ENCODE measurements around the gene HEATR5A. TPM values are rescaled to one million over a fixed set of nuclear protein-coding genes. Genes with fewer than 3 reads are reported as not detected.

Gene HEATR5A
- polyA plus RNA-seq, 1 of the 3 experiments (the other 2 are of a cell fraction): 7.1 TPM

DNA sequence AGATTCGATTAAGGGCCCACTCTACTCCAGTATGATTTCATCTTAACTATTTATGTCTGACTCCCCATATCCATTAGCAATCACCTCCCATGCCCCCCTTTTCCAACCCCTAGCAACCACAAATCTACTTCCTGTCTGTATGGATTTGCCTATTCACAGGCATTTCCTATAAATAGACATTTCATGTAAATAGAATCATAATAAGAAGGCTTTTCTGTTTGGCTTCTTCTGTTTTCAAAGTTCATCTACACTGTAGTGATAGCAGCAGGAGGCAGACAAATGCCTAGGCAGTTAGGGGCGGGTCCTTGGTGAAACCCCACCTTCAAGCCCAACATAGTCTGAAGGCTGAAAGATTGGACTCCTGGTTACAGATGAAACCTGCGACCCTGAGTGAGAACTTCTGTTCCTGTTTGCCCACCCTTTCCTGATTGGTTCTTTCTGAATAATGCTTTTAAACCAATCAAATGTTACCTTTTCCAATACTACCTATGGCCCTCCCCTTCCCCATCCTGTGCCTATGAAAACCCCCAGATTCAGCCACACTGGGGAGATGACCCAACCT lies 150.6 kb downstream of the HEATR5A start (continued):
- TF ChIP-seq, protein P1, sequence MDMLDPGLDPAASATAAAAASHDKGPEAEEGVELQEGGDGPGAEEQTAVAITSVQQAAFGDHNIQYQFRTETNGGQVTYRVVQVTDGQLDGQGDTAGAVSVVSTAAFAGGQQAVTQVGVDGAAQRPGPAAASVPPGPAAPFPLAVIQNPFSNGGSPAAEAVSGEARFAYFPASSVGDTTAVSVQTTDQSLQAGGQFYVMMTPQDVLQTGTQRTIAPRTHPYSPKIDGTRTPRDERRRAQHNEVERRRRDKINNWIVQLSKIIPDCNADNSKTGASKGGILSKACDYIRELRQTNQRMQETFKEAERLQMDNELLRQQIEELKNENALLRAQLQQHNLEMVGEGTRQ (IDR thresholded peaks at IDR 0.05; ENCODE audit: borderline replicate concordance, low read depth, low read length): no peak
- TF ChIP-seq NFIC (IDR thresholded peaks at IDR 0.05; ENCODE audit: borderline replicate concordance) (no peak), NRF1 (IDR thresholded peaks at IDR 0.05; ENCODE audit: low read depth, low read length) (no peak)

DNA sequence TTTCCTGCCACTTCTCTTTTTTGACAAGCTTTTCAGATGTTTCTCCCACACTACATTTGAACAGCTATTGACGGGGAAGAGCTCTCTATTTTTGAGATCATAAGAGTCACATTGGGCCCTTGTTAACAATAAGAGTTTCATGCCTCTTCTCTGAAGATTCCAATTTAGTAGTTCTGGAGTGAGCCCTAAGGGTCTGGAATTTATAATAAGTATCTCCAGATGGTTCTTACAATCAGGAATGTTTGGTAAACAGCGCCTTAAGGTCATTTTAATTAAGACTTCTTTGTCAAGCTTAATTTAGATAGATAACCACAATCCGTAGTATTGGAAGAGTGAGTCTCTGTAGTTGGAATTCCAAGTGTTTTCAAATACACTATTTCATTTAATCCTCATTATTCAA lies 152.1 kb downstream of the HEATR5A start:
- H3F3A ChIP-seq (replicated peaks; ENCODE audit: insufficient read depth): peaks cover 8% of the 10 kb centered on the region
- H3K4me1 ChIP-seq (ENCODE audit: control insufficient read depth in 1 of 2, insufficient read depth in 2 of 2, low read depth in 1 of 2, low read length in 1 of 2): peaks cover 0 to 7% of the 10 kb centered on the region in 2 experiments; a peak in 2 of 4 replicates
- no peaks in the 10 kb centered on the region for H3K79me2 ChIP-seq (ENCODE audit: insufficient read depth)
- ChIA-PET CTCF (interaction anchor here (0.6 kb wide), 1 partner anchor 62 kb away, joined by 3 read pairs; no protein-coding TSS in a partner anchor), POLR2A (no interaction called here)
- H3K27ac ChIP-seq (ENCODE audit: low read depth in 2 of 2, low read length in 1 of 2): no peak overlapping the region
- no peaks in the 10 kb centered on the region for H3K27me3 ChIP-seq (ENCODE audit: insufficient read depth)
- H3K4me2 ChIP-seq: no peak overlapping the region
- no peak for DNase-seq
- no peaks in the 10 kb centered on the region for H3K9me3 ChIP-seq
- H3K36me3 ChIP-seq (replicated peaks in 1 of 2; ENCODE audit: control insufficient read depth in 1 of 2, insufficient read depth in 2 of 2, low read length in 1 of 2): no peaks in the 10 kb centered on the region
- no peak overlapping the region for H3K4me3 ChIP-seq (ENCODE audit: low read depth in 2 of 2, low read length in 1 of 2)
- TF ChIP-seq FOXJ3 (CRISPR knock-in tag; IDR thresholded peaks at IDR 0.05) (no peak), RAD21 (IDR thresholded peaks at IDR 0.05; ENCODE audit: low read length) (no peak), EZH2phosphoT487 (IDR thresholded peaks at IDR 0.05; ENCODE audit: borderline replicate concordance, low read depth) (no peak), SMC3 (IDR thresholded peaks at IDR 0.05; ENCODE audit: low read depth, low read length) (no peak), MEF2A (IDR thresholded peaks at IDR 0.05; ENCODE audit: borderline replicate concordance, low read depth) (no peak), YY1 (IDR thresholded peaks at IDR 0.05; ENCODE audit: low read depth) (no peak), TAF1 (IDR thresholded peaks at IDR 0.05; ENCODE audit: borderline replicate concordance, low read depth, low read length) (no peak), NRF1 (IDR thresholded peaks at IDR 0.05; ENCODE audit: low read depth, low read length) (no peak)
- TF ChIP-seq, protein P2, sequence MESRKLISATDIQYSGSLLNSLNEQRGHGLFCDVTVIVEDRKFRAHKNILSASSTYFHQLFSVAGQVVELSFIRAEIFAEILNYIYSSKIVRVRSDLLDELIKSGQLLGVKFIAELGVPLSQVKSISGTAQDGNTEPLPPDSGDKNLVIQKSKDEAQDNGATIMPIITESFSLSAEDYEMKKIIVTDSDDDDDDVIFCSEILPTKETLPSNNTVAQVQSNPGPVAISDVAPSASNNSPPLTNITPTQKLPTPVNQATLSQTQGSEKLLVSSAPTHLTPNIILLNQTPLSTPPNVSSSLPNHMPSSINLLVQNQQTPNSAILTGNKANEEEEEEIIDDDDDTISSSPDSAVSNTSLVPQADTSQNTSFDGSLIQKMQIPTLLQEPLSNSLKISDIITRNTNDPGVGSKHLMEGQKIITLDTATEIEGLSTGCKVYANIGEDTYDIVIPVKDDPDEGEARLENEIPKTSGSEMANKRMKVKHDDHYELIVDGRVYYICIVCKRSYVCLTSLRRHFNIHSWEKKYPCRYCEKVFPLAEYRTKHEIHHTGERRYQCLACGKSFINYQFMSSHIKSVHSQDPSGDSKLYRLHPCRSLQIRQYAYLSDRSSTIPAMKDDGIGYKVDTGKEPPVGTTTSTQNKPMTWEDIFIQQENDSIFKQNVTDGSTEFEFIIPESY (IDR thresholded peaks at IDR 0.05; ENCODE audit: borderline replicate concordance, low read depth): no peak
- TF ChIP-seq, protein P3, sequence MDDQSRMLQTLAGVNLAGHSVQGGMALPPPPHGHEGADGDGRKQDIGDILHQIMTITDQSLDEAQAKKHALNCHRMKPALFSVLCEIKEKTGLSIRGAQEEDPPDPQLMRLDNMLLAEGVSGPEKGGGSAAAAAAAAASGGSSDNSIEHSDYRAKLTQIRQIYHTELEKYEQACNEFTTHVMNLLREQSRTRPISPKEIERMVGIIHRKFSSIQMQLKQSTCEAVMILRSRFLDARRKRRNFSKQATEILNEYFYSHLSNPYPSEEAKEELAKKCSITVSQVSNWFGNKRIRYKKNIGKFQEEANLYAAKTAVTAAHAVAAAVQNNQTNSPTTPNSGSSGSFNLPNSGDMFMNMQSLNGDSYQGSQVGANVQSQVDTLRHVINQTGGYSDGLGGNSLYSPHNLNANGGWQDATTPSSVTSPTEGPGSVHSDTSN (IDR thresholded peaks at IDR 0.05): no peak
- TF ChIP-seq, protein P4, sequence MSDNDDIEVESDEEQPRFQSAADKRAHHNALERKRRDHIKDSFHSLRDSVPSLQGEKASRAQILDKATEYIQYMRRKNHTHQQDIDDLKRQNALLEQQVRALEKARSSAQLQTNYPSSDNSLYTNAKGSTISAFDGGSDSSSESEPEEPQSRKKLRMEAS (IDR thresholded peaks at IDR 0.05; ENCODE audit: low read depth): no peak
- no peaks in the 10 kb centered on the region for H4K20me1 ChIP-seq (ENCODE audit: insufficient read depth)
- 81% methylated on average over 3 of the region's 3 CpGs for WGBS (ENCODE audit: low lambda C conversion rate)
- no peak overlapping the region for H3K9ac ChIP-seq
- no peak overlapping the region for H2AFZ ChIP-seq (ENCODE audit: low read depth)
- H3K9me2 ChIP-seq: no peaks in the 10 kb centered on the region
